H9 (cell line): ENCODE results near the gene DLK1. TPM values are rescaled to one million over a fixed set of nuclear protein-coding genes. Genes with fewer than 3 reads are reported as not detected.

ENCODE experiments used
- DNase-seq: peaks from one replicate; pipeline ENCODE4 v3.0.0-alpha.2; 2017
- H2AFZ ChIP-seq: one replicate; pipeline ENCODE4 v1.6.1; 2013; ENCODE audit warnings: mild to moderate bottlenecking, low read length, control low read depth, moderate library complexity
- H2AK5ac ChIP-seq: 2 replicates; pipeline ENCODE4 v1.6.1; 2013; ENCODE audit warnings: low read length, control low read depth, mixed read lengths; ENCODE audit not compliant: insufficient read length
- H2BK120ac ChIP-seq: one replicate; pipeline ENCODE4 v1.6.1; 2013; ENCODE audit warnings: low read depth, mild to moderate bottlenecking, low read length, control low read depth, inconsistent platforms; ENCODE audit not compliant: poor library complexity, severe bottlenecking
- H2BK12ac ChIP-seq: 2 replicates; pipeline ENCODE4 v1.6.1; 2013; ENCODE audit warnings: low read length, control low read depth, mixed read lengths, low read depth; ENCODE audit not compliant: insufficient read length
- H2BK15ac ChIP-seq: 2 replicates; pipeline ENCODE4 v1.6.1; 2013; ENCODE audit warnings: low read depth, low read length, control low read depth
- H2BK20ac ChIP-seq: one replicate; pipeline ENCODE4 v1.6.1; 2013; ENCODE audit warnings: low read depth, mild to moderate bottlenecking, low read length, control low read depth, inconsistent platforms; ENCODE audit not compliant: poor library complexity, severe bottlenecking
- H2BK5ac ChIP-seq: 2 replicates; pipeline ENCODE4 v1.6.1; 2013; ENCODE audit warnings: low read length, control low read depth, mixed read lengths; ENCODE audit not compliant: insufficient read length
- H3K14ac ChIP-seq: 2 replicates; pipeline ENCODE4 v1.6.1; 2013; ENCODE audit warnings: low read length, control low read depth; ENCODE audit not compliant: insufficient read depth
- H3K18ac ChIP-seq: 2 replicates; pipeline ENCODE4 v1.6.1; 2013; ENCODE audit warnings: low read depth, mild to moderate bottlenecking, mixed read lengths, low read length, control low read depth; ENCODE audit not compliant: insufficient read length
- H3K23ac ChIP-seq: 2 replicates; pipeline ENCODE4 v1.6.1; 2013; ENCODE audit warnings: low read length, control low read depth, mixed read lengths, low read depth; ENCODE audit not compliant: insufficient read length
- H3K23me2 ChIP-seq: 2 replicates; pipeline ENCODE4 v1.6.1; 2013; ENCODE audit warnings: low read depth, mild to moderate bottlenecking, mixed read lengths, low read length, control low read depth; ENCODE audit not compliant: insufficient read length, poor library complexity, severe bottlenecking
- H3K27ac ChIP-seq: 2 replicates; pipeline ENCODE4 v1.5.1; 2013; ENCODE audit warnings: low read length, control low read depth, mixed read lengths, low read depth; ENCODE audit not compliant: insufficient read length
- H3K27me3 ChIP-seq: 2 replicates; pipeline ENCODE4 v1.6.1; 2013; ENCODE audit warnings: low read length, control low read depth, inconsistent platforms; ENCODE audit not compliant: insufficient read depth
- H3K4ac ChIP-seq: 2 replicates; pipeline ENCODE4 v1.6.1; 2013; ENCODE audit warnings: low read depth, mild to moderate bottlenecking, control low read depth, inconsistent platforms, low read length, moderate library complexity
- H3K4me1 ChIP-seq: 2 replicates; pipeline ENCODE4 v1.6.1; 2013; ENCODE audit warnings: low read length, control low read depth, inconsistent platforms; ENCODE audit not compliant: insufficient read depth
- H3K4me2 ChIP-seq: 2 replicates; pipeline ENCODE4 v1.6.1; 2013; ENCODE audit warnings: low read length, control low read depth, mixed read lengths; ENCODE audit not compliant: insufficient read length, insufficient read depth
- H3K56ac ChIP-seq: 2 replicates; pipeline ENCODE4 v1.6.1; 2013; ENCODE audit warnings: low read depth, mild to moderate bottlenecking, mixed read lengths, low read length, control low read depth; ENCODE audit not compliant: insufficient read length
- H3K79me1 ChIP-seq: 2 replicates; pipeline ENCODE4 v1.6.1; 2013; ENCODE audit warnings: low read depth, mild to moderate bottlenecking, moderate library complexity, low read length, control low read depth, inconsistent platforms; ENCODE audit not compliant: insufficient read depth, poor library complexity, severe bottlenecking
- H3K79me2 ChIP-seq: 2 replicates; pipeline ENCODE4 v1.6.1; 2013; ENCODE audit warnings: low read length, control low read depth, inconsistent platforms; ENCODE audit not compliant: insufficient read depth
- H3K9ac ChIP-seq: 2 replicates; pipeline ENCODE4 v1.6.1; 2013; ENCODE audit warnings: low read length, control low read depth, mixed read lengths; ENCODE audit not compliant: insufficient read length; ENCODE audit errors: extremely low read depth
- H3K9me3 ChIP-seq: one replicate; pipeline ENCODE4 v1.6.1; 2013; ENCODE audit warnings: low read depth, low read length, inconsistent platforms; ENCODE audit not compliant: control insufficient read depth
- H3T11ph ChIP-seq: one replicate; pipeline ENCODE4 v1.6.1; 2013; ENCODE audit warnings: mild to moderate bottlenecking, low read length, control low read depth, inconsistent platforms
- H4K20me1 ChIP-seq: one replicate; pipeline ENCODE4 v1.6.1; 2013; ENCODE audit not compliant: control insufficient read depth, insufficient read length, insufficient read depth
- H4K5ac ChIP-seq: 2 replicates; pipeline ENCODE4 v1.6.1; 2013; ENCODE audit warnings: low read depth, mild to moderate bottlenecking, mixed read lengths, low read length, control low read depth; ENCODE audit not compliant: insufficient read length
- H4K8ac ChIP-seq: replicated peaks from 2 replicates; pipeline ENCODE4 v1.6.1; 2013; ENCODE audit warnings: low read length, control low read depth, mixed read lengths, low read depth; ENCODE audit not compliant: insufficient read length
- H4K91ac ChIP-seq: 2 replicates; pipeline ENCODE4 v1.6.1; 2013; ENCODE audit warnings: low read depth, mild to moderate bottlenecking, moderate library complexity, mixed read lengths, low read length, control low read depth; ENCODE audit not compliant: insufficient read length
- H3K27ac Mint-ChIP-seq, 3 experiments: 2 replicates in 2 of 3; 3 replicates in 1 of 3; pipeline ENCODE4 v1.8.0; 2020 to 2021; ENCODE audit warnings: mixed read lengths in 3 of 3, mild to moderate bottlenecking in 1 of 3, moderate library complexity in 1 of 3
- H3K27me3 Mint-ChIP-seq: 2 replicates; pipeline ENCODE4 v1.8.0; 2021; ENCODE audit warnings: low read depth, mild to moderate bottlenecking, moderate library complexity, mixed read lengths
- H3K36me3 Mint-ChIP-seq, 3 experiments: 2 replicates in 2 of 3; 3 replicates in 1 of 3; pipeline ENCODE4 v1.8.0; 2020 to 2021; ENCODE audit warnings: low read depth in 3 of 3, mixed read lengths in 3 of 3; ENCODE audit not compliant: insufficient read depth in 1 of 3
- H3K4me1 Mint-ChIP-seq, 2 experiments: 2 replicates each; pipeline ENCODE4 v1.8.0; 2020; ENCODE audit warnings: mixed read lengths in 2 of 2
- H3K4me3 Mint-ChIP-seq, 2 experiments: 2 replicates in 1 of 2; 3 replicates in 1 of 2; pipeline ENCODE4 v1.8.0; 2020 to 2021; ENCODE audit warnings: mild to moderate bottlenecking in 2 of 2, mixed read lengths in 2 of 2, moderate library complexity in 1 of 2
- H3K9me3 Mint-ChIP-seq, 2 experiments: 2 replicates in 1 of 2; 3 replicates in 1 of 2; pipeline ENCODE4 v1.8.0; 2020; ENCODE audit warnings: mild to moderate bottlenecking in 2 of 2, mixed read lengths in 2 of 2, moderate library complexity in 1 of 2
- CTCF ChIP-seq: fragments of 200-600 bp; sonication (generic); conservative IDR thresholded peaks from 3 replicates; pipeline ENCODE4 v1.8.0; 2021; ENCODE audit warnings: antibody characterized with exemption, mild to moderate bottlenecking
- whole genome bisulfite sequencing: extraction: QIAGEN DNeasy Blood & Tissue Kit; methylation state at CpG from one replicate; pipeline ENCODE4 v1.1.7; 2013; ENCODE audit warnings: missing lambda C conversion rate, low lambda C conversion rate, mixed read lengths; ENCODE audit not compliant: insufficient read length; ENCODE audit errors: extremely low coverage; 5-methylcytosine and 5-hydroxymethylcytosine counted together
- total RNA-seq: library from RNA; stranded (reverse); gene quantifications from 2 replicates; pipeline ENCODE4 v1.2.1, GENCODE V29; 2021

DLK1 gene
- total RNA-seq, 1 experiment from 2014 or later: 2.8 TPM

GRCh38 chr14:100680439-100681051 is 46.1 kb upstream of the DLK1 start:
- Histone ChIP-seq H3K23ac (no peak overlapping the region), H2BK120ac (no peak overlapping the region), H2BK12ac (no peak overlapping the region), H2BK5ac (no peak overlapping the region), H3K27ac (no peak overlapping the region), H3K79me1 (no peaks in the 10 kb centered on the region), H3K79me2 (no peaks in the 10 kb centered on the region), H4K5ac (no peak overlapping the region), H4K20me1 (no peaks in the 10 kb centered on the region), H3K27me3 (no peaks in the 10 kb centered on the region), H2AK5ac (no peak overlapping the region), H3K18ac (no peak overlapping the region), H3K4me2 (no peak overlapping the region), H2BK20ac (no peak overlapping the region), H3K14ac (no peak overlapping the region), H3K4ac (no peak overlapping the region), H3K9ac (no peak overlapping the region), H3K4me1 (no peaks in the 10 kb centered on the region), H3K56ac (no peak overlapping the region), H4K91ac (no peak overlapping the region), H3K23me2 (no peaks in the 10 kb centered on the region), H2AFZ (no peak overlapping the region), H3K9me3 (no peaks in the 10 kb centered on the region), H3T11ph (no peak overlapping the region), H2BK15ac (no peak overlapping the region), H4K8ac (no peak overlapping the region)
- no CpG with 5 or more reads among the region's 23 CpGs for WGBS
- H3K9me3 Mint-ChIP-seq: peaks cover 0 to 8% of the 10 kb centered on the region in 2 experiments; a peak in 2 of 5 replicates
- H3K4me1 Mint-ChIP-seq: peaks cover 0 to 6% of the 10 kb centered on the region in 2 experiments; a peak in 1 of 4 replicates
- no peak for DNase-seq
- TF ChIP-seq CTCF: no peak
- H3K4me3 Mint-ChIP-seq: no peak overlapping the region
- H3K36me3 Mint-ChIP-seq: 0 out of 7 replicates have a peak, but pooled peaks cover 0 to 1% (median 0%) of the 10 kb centered on the region in 3 experiments
- peaks cover 3% of the 10 kb centered on the region for H3K27me3 Mint-ChIP-seq
- peak overlapping the region in 1 of 3 experiments; percentile 65; a peak in 1 of 7 replicates for H3K27ac Mint-ChIP-seq
